ENCODE data around the gene ACKR4. TPM values are rescaled to one million over a fixed set of nuclear protein-coding genes. Genes with fewer than 3 reads are reported as not detected.
A peak's percentile ranks its signal among the peaks of the same experiment; 100 is the strongest.
"Not testable (repeated sequence)": the region's sequence is repeated elsewhere in the genome, so short reads cannot be mapped to it uniquely, and the experiment has no call there.

ACKR4 gene
- total RNA-seq, 1 experiment from 2014 or later, result not detected

DNA sequence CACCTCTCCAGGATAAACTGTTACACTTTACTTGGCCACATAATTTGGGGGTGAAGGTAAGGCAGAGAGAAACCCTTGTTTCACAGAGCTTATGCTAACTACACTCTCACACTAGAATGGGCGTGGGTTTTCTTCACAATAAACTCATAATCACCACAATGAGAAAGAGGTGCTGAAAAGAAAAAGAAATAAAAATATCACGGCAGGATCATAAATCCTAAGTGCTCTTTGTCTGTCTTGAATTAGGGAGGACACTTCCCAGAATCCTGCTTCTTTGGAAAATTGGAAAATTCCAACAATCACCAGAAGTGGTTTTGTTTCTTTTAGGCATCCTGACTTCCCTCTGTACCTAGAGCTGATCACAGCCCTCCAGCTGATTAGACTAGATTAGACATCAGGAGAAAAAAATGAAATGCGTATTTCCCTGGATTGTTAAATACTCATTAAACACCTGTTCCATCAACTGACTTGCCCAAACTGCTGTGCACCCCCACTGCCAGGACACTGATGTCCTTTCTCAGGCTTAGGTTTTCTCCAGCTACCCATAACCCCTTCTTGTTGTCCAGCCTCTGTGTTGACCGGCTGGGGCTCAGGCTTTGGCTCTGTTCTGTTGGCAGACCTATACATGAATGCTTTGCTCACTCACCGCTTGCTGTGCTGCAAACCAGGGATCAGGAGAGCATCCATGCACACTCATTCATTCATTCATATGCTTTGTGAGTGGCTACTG lies 41.6 kb upstream of the ACKR4 start (continued):
- TF ChIP-seq, protein P1, sequence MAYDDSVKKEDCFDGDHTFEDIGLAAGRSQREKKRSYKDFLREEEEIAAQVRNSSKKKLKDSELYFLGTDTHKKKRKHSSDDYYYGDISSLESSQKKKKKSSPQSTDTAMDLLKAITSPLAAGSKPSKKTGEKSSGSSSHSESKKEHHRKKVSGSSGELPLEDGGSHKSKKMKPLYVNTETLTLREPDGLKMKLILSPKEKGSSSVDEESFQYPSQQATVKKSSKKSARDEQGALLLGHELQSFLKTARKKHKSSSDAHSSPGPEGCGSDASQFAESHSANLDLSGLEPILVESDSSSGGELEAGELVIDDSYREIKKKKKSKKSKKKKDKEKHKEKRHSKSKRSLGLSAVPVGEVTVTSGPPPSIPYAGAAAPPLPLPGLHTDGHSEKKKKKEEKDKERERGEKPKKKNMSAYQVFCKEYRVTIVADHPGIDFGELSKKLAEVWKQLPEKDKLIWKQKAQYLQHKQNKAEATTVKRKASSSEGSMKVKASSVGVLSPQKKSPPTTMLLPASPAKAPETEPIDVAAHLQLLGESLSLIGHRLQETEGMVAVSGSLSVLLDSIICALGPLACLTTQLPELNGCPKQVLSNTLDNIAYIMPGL (CRISPR knock-in tag; IDR thresholded peaks at IDR 0.05), result no peak

DNA sequence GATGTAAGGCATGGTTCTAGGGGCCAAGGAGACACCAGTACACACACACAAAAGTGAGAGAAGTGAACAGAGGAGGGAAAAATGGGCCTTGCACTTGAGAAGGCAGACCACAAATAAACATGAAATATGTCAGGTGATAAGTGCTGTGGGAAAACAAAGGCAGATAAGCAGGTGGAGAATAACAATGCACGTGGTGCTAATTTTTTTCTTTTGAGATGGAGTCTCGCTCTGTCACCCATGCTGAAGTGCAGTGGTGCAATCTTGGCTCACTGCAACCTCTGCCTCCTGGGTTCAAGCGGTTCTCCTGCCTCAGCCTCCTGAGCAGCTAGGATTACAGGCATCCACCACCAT lies 41.1 kb upstream of the ACKR4 start:
- POLR2A ChIA-PET; H3K27me3 Mint-ChIP-seq (ENCODE audit: low read depth); H3K4me3 Mint-ChIP-seq; CTCF ChIA-PET; H3K9me3 Mint-ChIP-seq; ATAC-seq; H3K36me3 Mint-ChIP-seq; DNase-seq (ENCODE audit: low spot score): not testable (repeated sequence)
- Mint-ChIP-seq H3K27ac (0 out of 2 replicates have a peak overlapping the region, but pooled peaks have one; percentile 1), H3K4me1 (peaks cover 28% of the 10 kb centered on the region)

DNA sequence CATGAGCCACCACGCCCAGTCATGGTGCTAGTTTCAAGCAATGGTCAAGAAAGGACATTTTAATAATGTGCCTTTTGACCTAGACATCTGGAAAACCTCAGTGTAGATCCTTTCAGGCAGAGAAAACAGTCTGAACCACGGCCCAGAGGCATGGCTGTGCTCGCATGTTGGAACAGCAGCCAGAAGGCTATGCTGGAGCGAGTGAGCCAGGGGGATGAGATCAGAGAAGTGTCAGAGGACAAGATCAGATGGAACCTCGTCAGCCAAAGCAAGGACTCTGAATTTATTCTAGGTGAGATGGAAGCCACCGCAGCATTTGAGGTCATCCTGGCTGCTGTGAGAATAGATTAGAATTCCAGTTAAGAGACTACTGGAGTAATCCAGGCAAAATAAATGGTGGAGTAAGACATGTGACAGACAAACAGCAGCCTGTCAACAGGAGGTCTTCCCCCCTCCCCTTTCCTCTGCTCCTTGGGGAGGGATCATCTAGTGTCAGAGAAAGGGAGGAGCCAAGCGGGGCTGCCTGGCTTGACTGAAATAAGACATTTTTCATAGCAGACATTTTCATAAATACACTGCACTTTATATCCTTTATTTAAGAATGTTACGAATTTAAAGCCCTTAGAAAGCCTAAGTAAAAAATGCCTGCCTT lies 40.4 kb upstream of the ACKR4 start:
- no peak overlapping the region for H3K27ac Mint-ChIP-seq
- no peak for DNase-seq (ENCODE audit: low spot score)
- H3K36me3 Mint-ChIP-seq, result peaks cover 4% of the 10 kb centered on the region; the same call in 1 of the 2 replicates

More for the DNA sequence above, 40.4 kb upstream of the ACKR4 start:
- Mint-ChIP-seq H3K27me3 (ENCODE audit: low read depth) (no peaks in the 10 kb centered on the region), H3K4me1 (peaks cover 29% of the 10 kb centered on the region), H3K9me3 (no peaks in the 10 kb centered on the region), H3K4me3 (no peak overlapping the region)
- POLR2A ChIA-PET, result no interaction called here
- 0 out of 2 replicates have a peak, but pooled peaks have one; percentile 14 for ATAC-seq
- CTCF ChIA-PET, result interaction anchor here (1.6 kb wide), 1 partner anchor 20 kb away, joined by 3 read pairs; no protein-coding TSS in a partner anchor
- TF ChIP-seq, protein P2, sequence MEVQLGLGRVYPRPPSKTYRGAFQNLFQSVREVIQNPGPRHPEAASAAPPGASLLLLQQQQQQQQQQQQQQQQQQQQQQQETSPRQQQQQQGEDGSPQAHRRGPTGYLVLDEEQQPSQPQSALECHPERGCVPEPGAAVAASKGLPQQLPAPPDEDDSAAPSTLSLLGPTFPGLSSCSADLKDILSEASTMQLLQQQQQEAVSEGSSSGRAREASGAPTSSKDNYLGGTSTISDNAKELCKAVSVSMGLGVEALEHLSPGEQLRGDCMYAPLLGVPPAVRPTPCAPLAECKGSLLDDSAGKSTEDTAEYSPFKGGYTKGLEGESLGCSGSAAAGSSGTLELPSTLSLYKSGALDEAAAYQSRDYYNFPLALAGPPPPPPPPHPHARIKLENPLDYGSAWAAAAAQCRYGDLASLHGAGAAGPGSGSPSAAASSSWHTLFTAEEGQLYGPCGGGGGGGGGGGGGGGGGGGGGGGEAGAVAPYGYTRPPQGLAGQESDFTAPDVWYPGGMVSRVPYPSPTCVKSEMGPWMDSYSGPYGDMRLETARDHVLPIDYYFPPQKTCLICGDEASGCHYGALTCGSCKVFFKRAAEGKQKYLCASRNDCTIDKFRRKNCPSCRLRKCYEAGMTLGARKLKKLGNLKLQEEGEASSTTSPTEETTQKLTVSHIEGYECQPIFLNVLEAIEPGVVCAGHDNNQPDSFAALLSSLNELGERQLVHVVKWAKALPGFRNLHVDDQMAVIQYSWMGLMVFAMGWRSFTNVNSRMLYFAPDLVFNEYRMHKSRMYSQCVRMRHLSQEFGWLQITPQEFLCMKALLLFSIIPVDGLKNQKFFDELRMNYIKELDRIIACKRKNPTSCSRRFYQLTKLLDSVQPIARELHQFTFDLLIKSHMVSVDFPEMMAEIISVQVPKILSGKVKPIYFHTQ (CRISPR knock-in tag; IDR thresholded peaks at IDR 0.05), result no peak
- TF ChIP-seq, protein P3, sequence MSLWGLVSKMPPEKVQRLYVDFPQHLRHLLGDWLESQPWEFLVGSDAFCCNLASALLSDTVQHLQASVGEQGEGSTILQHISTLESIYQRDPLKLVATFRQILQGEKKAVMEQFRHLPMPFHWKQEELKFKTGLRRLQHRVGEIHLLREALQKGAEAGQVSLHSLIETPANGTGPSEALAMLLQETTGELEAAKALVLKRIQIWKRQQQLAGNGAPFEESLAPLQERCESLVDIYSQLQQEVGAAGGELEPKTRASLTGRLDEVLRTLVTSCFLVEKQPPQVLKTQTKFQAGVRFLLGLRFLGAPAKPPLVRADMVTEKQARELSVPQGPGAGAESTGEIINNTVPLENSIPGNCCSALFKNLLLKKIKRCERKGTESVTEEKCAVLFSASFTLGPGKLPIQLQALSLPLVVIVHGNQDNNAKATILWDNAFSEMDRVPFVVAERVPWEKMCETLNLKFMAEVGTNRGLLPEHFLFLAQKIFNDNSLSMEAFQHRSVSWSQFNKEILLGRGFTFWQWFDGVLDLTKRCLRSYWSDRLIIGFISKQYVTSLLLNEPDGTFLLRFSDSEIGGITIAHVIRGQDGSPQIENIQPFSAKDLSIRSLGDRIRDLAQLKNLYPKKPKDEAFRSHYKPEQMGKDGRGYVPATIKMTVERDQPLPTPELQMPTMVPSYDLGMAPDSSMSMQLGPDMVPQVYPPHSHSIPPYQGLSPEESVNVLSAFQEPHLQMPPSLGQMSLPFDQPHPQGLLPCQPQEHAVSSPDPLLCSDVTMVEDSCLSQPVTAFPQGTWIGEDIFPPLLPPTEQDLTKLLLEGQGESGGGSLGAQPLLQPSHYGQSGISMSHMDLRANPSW (CRISPR knock-in tag; conservative IDR thresholded peaks at IDR 0.05; ENCODE audit: low read depth), result no peak
- no peak for TF ChIP-seq ZNF232 (CRISPR knock-in tag; IDR thresholded peaks at IDR 0.05)
- TF ChIP-seq, protein P4, sequence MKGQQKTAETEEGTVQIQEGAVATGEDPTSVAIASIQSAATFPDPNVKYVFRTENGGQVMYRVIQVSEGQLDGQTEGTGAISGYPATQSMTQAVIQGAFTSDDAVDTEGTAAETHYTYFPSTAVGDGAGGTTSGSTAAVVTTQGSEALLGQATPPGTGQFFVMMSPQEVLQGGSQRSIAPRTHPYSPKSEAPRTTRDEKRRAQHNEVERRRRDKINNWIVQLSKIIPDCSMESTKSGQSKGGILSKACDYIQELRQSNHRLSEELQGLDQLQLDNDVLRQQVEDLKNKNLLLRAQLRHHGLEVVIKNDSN (CRISPR knock-in tag; IDR thresholded peaks at IDR 0.05), result no peak
- TF ChIP-seq, protein P5, sequence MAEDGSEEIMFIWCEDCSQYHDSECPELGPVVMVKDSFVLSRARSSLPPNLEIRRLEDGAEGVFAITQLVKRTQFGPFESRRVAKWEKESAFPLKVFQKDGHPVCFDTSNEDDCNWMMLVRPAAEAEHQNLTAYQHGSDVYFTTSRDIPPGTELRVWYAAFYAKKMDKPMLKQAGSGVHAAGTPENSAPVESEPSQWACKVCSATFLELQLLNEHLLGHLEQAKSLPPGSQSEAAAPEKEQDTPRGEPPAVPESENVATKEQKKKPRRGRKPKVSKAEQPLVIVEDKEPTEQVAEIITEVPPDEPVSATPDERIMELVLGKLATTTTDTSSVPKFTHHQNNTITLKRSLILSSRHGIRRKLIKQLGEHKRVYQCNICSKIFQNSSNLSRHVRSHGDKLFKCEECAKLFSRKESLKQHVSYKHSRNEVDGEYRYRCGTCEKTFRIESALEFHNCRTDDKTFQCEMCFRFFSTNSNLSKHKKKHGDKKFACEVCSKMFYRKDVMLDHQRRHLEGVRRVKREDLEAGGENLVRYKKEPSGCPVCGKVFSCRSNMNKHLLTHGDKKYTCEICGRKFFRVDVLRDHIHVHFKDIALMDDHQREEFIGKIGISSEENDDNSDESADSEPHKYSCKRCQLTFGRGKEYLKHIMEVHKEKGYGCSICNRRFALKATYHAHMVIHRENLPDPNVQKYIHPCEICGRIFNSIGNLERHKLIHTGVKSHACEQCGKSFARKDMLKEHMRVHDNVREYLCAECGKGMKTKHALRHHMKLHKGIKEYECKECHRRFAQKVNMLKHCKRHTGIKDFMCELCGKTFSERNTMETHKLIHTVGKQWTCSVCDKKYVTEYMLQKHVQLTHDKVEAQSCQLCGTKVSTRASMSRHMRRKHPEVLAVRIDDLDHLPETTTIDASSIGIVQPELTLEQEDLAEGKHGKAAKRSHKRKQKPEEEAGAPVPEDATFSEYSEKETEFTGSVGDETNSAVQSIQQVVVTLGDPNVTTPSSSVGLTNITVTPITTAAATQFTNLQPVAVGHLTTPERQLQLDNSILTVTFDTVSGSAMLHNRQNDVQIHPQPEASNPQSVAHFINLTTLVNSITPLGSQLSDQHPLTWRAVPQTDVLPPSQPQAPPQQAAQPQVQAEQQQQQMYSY (CRISPR knock-in tag; IDR thresholded peaks at IDR 0.05), result no peak
- TF ChIP-seq ZNF396 (CRISPR knock-in tag; IDR thresholded peaks at IDR 0.05; ENCODE audit: borderline replicate concordance), result no peak
- TF ChIP-seq, protein P6, sequence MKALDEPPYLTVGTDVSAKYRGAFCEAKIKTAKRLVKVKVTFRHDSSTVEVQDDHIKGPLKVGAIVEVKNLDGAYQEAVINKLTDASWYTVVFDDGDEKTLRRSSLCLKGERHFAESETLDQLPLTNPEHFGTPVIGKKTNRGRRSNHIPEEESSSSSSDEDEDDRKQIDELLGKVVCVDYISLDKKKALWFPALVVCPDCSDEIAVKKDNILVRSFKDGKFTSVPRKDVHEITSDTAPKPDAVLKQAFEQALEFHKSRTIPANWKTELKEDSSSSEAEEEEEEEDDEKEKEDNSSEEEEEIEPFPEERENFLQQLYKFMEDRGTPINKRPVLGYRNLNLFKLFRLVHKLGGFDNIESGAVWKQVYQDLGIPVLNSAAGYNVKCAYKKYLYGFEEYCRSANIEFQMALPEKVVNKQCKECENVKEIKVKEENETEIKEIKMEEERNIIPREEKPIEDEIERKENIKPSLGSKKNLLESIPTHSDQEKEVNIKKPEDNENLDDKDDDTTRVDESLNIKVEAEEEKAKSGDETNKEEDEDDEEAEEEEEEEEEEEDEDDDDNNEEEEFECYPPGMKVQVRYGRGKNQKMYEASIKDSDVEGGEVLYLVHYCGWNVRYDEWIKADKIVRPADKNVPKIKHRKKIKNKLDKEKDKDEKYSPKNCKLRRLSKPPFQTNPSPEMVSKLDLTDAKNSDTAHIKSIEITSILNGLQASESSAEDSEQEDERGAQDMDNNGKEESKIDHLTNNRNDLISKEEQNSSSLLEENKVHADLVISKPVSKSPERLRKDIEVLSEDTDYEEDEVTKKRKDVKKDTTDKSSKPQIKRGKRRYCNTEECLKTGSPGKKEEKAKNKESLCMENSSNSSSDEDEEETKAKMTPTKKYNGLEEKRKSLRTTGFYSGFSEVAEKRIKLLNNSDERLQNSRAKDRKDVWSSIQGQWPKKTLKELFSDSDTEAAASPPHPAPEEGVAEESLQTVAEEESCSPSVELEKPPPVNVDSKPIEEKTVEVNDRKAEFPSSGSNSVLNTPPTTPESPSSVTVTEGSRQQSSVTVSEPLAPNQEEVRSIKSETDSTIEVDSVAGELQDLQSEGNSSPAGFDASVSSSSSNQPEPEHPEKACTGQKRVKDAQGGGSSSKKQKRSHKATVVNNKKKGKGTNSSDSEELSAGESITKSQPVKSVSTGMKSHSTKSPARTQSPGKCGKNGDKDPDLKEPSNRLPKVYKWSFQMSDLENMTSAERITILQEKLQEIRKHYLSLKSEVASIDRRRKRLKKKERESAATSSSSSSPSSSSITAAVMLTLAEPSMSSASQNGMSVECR (CRISPR knock-in tag; IDR thresholded peaks at IDR 0.05; ENCODE audit: borderline replicate concordance), result no peak
- TF ChIP-seq, protein P7, sequence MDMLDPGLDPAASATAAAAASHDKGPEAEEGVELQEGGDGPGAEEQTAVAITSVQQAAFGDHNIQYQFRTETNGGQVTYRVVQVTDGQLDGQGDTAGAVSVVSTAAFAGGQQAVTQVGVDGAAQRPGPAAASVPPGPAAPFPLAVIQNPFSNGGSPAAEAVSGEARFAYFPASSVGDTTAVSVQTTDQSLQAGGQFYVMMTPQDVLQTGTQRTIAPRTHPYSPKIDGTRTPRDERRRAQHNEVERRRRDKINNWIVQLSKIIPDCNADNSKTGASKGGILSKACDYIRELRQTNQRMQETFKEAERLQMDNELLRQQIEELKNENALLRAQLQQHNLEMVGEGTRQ (CRISPR knock-in tag; IDR thresholded peaks at IDR 0.05), result no peak
- no peak for TF ChIP-seq MXD4 (CRISPR knock-in tag; IDR thresholded peaks at IDR 0.05; ENCODE audit: borderline replicate concordance)
- TF ChIP-seq NFATC4 (CRISPR knock-in tag; IDR thresholded peaks at IDR 0.05), result no peak
- no peak for TF ChIP-seq NR1H2 (CRISPR knock-in tag; IDR thresholded peaks at IDR 0.05)
- TF ChIP-seq TEAD1 (CRISPR knock-in tag; IDR thresholded peaks at IDR 0.05), result no peak
